Measurements from ENCODE around the gene DIS3L2.

Gene DIS3L2

DNA sequence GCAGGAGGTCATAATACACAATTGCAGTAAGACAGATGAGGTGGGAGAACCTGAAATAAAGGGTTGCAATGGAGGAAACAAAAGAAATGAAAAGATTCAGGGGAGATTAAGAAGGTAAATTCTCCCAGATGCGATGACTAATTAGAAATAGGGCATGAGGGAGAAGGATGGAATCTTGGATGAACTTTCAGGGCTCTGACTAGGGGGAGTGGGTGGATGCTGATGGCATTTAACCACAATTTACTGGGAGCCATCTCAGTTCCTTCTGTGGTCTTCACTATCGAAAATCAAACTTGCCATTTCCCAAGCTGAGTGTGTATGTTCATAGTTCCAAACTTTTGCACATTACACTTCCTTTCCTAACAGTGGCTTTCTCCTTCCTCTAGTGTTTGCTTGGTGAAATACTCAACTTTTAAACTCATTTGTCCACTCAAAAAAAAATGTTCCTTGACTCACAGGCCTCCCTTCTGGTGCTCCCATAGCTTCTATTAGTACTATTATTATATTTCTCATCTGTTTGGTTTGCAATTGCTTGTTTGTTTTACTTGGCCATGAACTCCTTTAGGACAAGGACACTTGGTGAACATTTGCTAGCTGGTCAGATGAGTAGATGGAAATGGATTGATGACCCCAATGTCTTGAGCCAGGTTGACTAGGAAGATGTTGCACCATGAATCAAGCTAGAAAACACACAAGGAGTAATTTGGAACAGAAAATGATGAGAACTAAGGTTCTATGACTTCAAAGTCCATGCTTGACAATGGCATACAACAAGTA lies 178.5 kb downstream of the DIS3L2 start:
- ChIA-PET POLR2A (interaction anchor here (1.1 kb wide), 1 partner anchor 215 kb away, joined by 3 read pairs; no protein-coding TSS in a partner anchor), CTCF (interaction anchor here (2.5 kb wide), 1 partner anchor 233 kb away, joined by 13 read pairs; no protein-coding TSS in a partner anchor)
- TF ChIP-seq ZNF384 (IDR thresholded peaks at IDR 0.05) = no peak
- no peak for TF ChIP-seq SP1 (IDR thresholded peaks at IDR 0.05)
- no peak for TF ChIP-seq L3MBTL2 (conservative IDR thresholded peaks at IDR 0.05)
- no peak for TF ChIP-seq ARNT (IDR thresholded peaks at IDR 0.05)
- TF ChIP-seq, protein P1, sequence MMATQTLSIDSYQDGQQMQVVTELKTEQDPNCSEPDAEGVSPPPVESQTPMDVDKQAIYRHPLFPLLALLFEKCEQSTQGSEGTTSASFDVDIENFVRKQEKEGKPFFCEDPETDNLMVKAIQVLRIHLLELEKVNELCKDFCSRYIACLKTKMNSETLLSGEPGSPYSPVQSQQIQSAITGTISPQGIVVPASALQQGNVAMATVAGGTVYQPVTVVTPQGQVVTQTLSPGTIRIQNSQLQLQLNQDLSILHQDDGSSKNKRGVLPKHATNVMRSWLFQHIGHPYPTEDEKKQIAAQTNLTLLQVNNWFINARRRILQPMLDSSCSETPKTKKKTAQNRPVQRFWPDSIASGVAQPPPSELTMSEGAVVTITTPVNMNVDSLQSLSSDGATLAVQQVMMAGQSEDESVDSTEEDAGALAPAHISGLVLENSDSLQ (IDR thresholded peaks at IDR 0.05) = no peak
- no peak for TF ChIP-seq HDGF (IDR thresholded peaks at IDR 0.05; ENCODE audit: borderline replicate concordance)
- TF ChIP-seq TARDBP (IDR thresholded peaks at IDR 0.05) = no peak
- no peak for TF ChIP-seq BHLHE40 (IDR thresholded peaks at IDR 0.05; ENCODE audit: borderline replicate concordance)
- no peak for TF ChIP-seq SUZ12 (IDR thresholded peaks at IDR 0.05)
- no peak for TF ChIP-seq ELF4 (IDR thresholded peaks at IDR 0.05)
- no peak for TF ChIP-seq FOXK2 (IDR thresholded peaks at IDR 0.05)
- no peak for TF ChIP-seq FOXA1 (IDR thresholded peaks at IDR 0.05)
- TF ChIP-seq FOXM1 (IDR thresholded peaks at IDR 0.05; ENCODE audit: borderline replicate concordance) = no peak
- no peak for TF ChIP-seq NFRKB (IDR thresholded peaks at IDR 0.05)
- TF ChIP-seq CTBP1 (IDR thresholded peaks at IDR 0.05; ENCODE audit: borderline replicate concordance) = no peak
- DNase-seq (ENCODE audit: extremely low spot score) = no peak

DNA sequence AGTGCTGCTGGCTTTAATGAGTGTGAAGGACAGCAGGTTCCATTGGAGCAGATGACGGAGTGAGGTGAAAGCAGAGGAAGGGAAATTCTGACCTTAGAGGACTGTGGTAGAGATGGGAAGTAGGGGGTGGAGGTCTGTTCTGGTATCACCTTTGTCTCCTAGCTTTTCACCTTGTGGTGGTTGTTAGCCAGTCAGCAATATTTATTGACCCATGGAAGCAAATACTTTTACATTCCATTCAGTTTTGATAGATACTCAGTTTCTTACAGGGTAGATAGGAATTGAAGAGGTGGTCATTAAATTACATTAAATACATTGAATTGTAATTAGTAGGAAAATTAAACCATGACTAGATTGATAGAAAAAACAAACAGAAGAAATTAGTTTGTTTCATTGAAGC lies 180.1 kb downstream of the DIS3L2 start:
- ChIA-PET POLR2A (interaction anchor here (1.1 kb wide), 1 partner anchor 217 kb away, joined by 3 read pairs; no protein-coding TSS in a partner anchor), CTCF (interaction anchor here (1.0 to 2.5 kb wide), 4 partner anchors 197 to 241 kb away, joined by 3 to 13 read pairs (median 6); no protein-coding TSS in a partner anchor)
- DNase-seq (ENCODE audit: extremely low spot score) = no peak
- TF ChIP-seq, protein P1 (IDR thresholded peaks at IDR 0.05) = no peak
- TF ChIP-seq SUZ12 (IDR thresholded peaks at IDR 0.05) (no peak), FOXM1 (IDR thresholded peaks at IDR 0.05; ENCODE audit: borderline replicate concordance) (no peak), BHLHE40 (IDR thresholded peaks at IDR 0.05; ENCODE audit: borderline replicate concordance) (no peak), FOXK2 (IDR thresholded peaks at IDR 0.05) (no peak), ARNT (IDR thresholded peaks at IDR 0.05) (no peak), L3MBTL2 (conservative IDR thresholded peaks at IDR 0.05) (no peak), ZNF384 (IDR thresholded peaks at IDR 0.05) (no peak)

DNA sequence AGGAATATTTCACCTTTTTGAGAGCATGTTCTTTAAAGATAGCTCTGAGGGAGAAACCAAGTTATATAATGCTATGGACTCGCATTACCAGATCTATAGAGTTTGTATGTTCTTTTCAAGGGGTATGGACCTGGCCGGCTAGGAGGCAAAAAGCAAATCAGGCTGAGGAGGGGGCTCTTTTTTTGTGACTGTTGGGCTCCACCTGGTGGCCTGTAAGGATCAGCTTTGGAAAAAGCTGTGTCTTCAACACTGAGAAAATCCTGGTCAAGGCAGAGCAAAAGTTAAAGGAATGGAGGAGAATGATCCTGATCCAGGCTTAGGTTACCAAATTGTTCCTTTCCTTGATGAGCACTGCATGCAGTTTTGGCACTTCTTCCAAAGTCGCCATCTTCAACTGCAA lies 180.5 kb downstream of the DIS3L2 start:
- ChIA-PET POLR2A (no interaction called here), CTCF (interaction anchor here (0.6 to 2.5 kb wide), 6 partner anchors 81 to 241 kb away, joined by 3 to 13 read pairs (median 4); partner anchors contain the start of gene NPPC)
- TF ChIP-seq L3MBTL2 (conservative IDR thresholded peaks at IDR 0.05) (no peak), ZNF384 (IDR thresholded peaks at IDR 0.05) (no peak), SUZ12 (IDR thresholded peaks at IDR 0.05) (no peak), BHLHE40 (IDR thresholded peaks at IDR 0.05; ENCODE audit: borderline replicate concordance) (no peak), ELF4 (IDR thresholded peaks at IDR 0.05) (no peak), NFRKB (IDR thresholded peaks at IDR 0.05) (no peak), SP1 (IDR thresholded peaks at IDR 0.05) (no peak)
- TF ChIP-seq, protein P1 (IDR thresholded peaks at IDR 0.05) = no peak
- peak; percentile 47 for DNase-seq (ENCODE audit: extremely low spot score)

DNA sequence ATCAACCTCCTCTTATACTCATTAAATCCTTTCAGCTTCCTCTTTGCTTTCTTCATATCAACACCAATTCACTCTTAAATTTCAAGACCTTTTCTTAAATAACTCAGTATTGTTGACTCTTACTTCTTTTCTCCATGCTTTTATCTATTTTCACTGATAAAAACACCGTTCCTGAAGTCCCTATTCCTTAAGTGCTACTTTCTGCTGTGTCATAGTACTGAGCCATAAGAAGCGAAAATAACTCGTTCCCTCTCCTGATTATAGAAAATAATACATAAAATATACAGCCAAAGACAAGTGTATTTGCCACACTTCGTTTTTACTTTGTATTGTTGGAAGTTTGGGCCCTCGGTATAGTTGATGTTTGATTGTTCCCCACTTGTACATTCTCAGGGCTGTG lies 181.0 kb downstream of the DIS3L2 start:
- CTCF ChIA-PET = interaction anchor here (0.6 to 2.5 kb wide), 6 partner anchors 81 to 242 kb away, joined by 3 to 13 read pairs (median 4); partner anchors contain the start of gene NPPC
- POLR2A ChIA-PET = no interaction called here
- TF ChIP-seq SP1 (IDR thresholded peaks at IDR 0.05) (no peak), TARDBP (IDR thresholded peaks at IDR 0.05) (no peak), CTBP1 (IDR thresholded peaks at IDR 0.05; ENCODE audit: borderline replicate concordance) (no peak), SUZ12 (IDR thresholded peaks at IDR 0.05) (no peak), FOXM1 (IDR thresholded peaks at IDR 0.05; ENCODE audit: borderline replicate concordance) (no peak), BHLHE40 (IDR thresholded peaks at IDR 0.05; ENCODE audit: borderline replicate concordance) (no peak), LEF1 (IDR thresholded peaks at IDR 0.05; ENCODE audit: borderline replicate concordance) (no peak), ELF4 (IDR thresholded peaks at IDR 0.05) (no peak), NFRKB (IDR thresholded peaks at IDR 0.05) (no peak), ZNF384 (IDR thresholded peaks at IDR 0.05) (no peak), L3MBTL2 (conservative IDR thresholded peaks at IDR 0.05) (no peak), FOXK2 (IDR thresholded peaks at IDR 0.05) (no peak), FOXA1 (IDR thresholded peaks at IDR 0.05) (no peak)
- no peak for DNase-seq (ENCODE audit: extremely low spot score)

DNA sequence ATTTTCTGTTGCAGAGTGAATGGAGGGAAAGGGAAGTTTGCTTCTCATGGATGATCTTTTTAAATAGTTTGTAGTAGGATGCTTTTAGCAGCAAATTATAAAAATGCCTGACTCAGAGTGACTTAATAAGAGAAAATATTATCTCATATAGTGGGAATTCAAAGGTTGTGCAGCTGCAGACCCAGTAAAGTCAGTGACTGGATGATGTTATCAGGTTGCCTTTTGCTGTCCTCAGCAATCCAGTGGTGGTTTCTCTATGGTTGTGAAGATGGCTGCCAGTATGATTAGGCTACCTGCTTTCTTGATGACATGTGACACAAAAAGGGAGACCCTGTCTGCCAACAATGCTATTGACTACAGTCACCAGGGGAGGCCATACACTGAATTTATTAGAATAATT lies 184.8 kb downstream of the DIS3L2 start:
- TF ChIP-seq FOXM1 (IDR thresholded peaks at IDR 0.05; ENCODE audit: borderline replicate concordance) (no peak), ZNF384 (IDR thresholded peaks at IDR 0.05) (no peak), TARDBP (IDR thresholded peaks at IDR 0.05) (no peak), ELF4 (IDR thresholded peaks at IDR 0.05) (no peak), SUZ12 (IDR thresholded peaks at IDR 0.05) (no peak)
- DNase-seq (ENCODE audit: extremely low spot score) = no peak
- POLR2A ChIA-PET = no interaction called here
- CTCF ChIA-PET = interaction anchor here (0.8 kb wide), 1 partner anchor 20 kb away, joined by 3 read pairs; no protein-coding TSS in a partner anchor

DNA sequence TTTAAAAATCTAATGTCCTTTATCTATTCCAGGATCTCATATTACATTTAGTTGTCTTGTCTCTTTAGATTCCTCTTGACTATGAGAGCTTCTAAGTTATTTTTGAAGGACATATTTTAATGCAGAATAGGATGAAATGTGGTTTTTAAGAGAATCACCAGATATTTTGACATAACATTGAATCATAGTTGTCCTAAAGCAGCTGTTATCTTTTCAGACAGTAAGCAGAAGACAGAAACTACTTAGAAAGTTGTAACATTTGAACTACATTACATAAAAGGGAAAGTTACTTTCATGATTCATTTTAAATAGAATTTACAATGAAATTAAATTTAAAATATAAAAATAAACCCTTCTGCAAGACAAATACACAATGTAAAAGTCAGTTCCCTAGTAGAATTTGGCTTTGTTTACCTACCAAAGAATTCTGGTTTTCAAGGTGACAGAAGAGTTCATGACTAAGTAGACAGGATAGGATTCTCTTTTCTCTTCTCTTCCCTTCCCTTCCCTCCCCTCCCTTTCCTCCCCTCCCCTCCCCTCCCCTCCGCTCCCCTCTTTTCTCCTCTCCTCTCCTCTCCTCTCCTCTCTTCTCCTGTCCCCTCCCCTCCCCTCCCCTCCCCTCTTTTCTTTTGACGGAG lies 186.0 kb downstream of the DIS3L2 start:
- no peak for DNase-seq (ENCODE audit: extremely low spot score)
- TF ChIP-seq FOXK2 (IDR thresholded peaks at IDR 0.05) (no peak), ELF4 (IDR thresholded peaks at IDR 0.05) (no peak), FOXA1 (IDR thresholded peaks at IDR 0.05) (no peak), HDGF (IDR thresholded peaks at IDR 0.05; ENCODE audit: borderline replicate concordance) (no peak), CTBP1 (IDR thresholded peaks at IDR 0.05; ENCODE audit: borderline replicate concordance) (no peak), SUZ12 (IDR thresholded peaks at IDR 0.05) (no peak), TARDBP (IDR thresholded peaks at IDR 0.05) (no peak), NFRKB (IDR thresholded peaks at IDR 0.05) (no peak), SP1 (IDR thresholded peaks at IDR 0.05) (no peak), LEF1 (IDR thresholded peaks at IDR 0.05; ENCODE audit: borderline replicate concordance) (no peak)
- TF ChIP-seq, protein P1 (IDR thresholded peaks at IDR 0.05) = no peak
- POLR2A ChIA-PET = no interaction called here
- CTCF ChIA-PET = interaction anchor here (1.0 kb wide), 1 partner anchor 178 kb away, joined by 3 read pairs; no protein-coding TSS in a partner anchor

Measured in HEK293T (cell line).